T-cell (primary cell): ENCODE data around the gene ZFHX3. TPM values are rescaled to one million over a fixed set of nuclear protein-coding genes. Genes with fewer than 3 reads are reported as not detected.

Source experiments
- ATAC-seq, 4 experiments: fragments of 200-7000 bp in 3 of 4; fragments of 150-1000 bp in 1 of 4; cut with Tn5 transposase; replicated peaks in 1 of 4; 1 replicate in 3 of 4; 2 replicates in 1 of 4; pipeline ENCODE4 v1.10.0; 2021; ENCODE audit warnings: moderate library complexity in 3 of 4, mild to moderate bottlenecking in 2 of 4, moderate number of reproducible peaks in 1 of 4
- CTCF ChIA-PET, 2 donors: fragments of 300-600 bp; sonication (Branson Sonifier 250); formaldehyde crosslinking; loops; one replicate each; lab custom pipeline; 2022; ENCODE audit warnings: antibody characterized with exemption in 2 of 2; lab: Charles Lee
- POLR2A ChIA-PET, 2 donors: fragments of 300-600 bp; sonication (Branson Sonifier 250); formaldehyde crosslinking; loops; one replicate each; lab custom pipeline; 2022; ENCODE audit warnings: antibody characterized with exemption in 2 of 2; lab: Charles Lee
- DNase-seq, 35 experiments: peaks; one replicate each; pipeline versions ENCODE4 v3.0.0 to v3.0.0-alpha.2; 2013 to 2023
- H3K27ac ChIP-seq: one replicate; pipeline ENCODE4 v1.5.1; 2013; ENCODE audit warnings: low read length
- H3K27me3 ChIP-seq, 2 experiments: replicated peaks in 1 of 2; 1 replicate in 1 of 2; 2 replicates in 1 of 2; pipeline versions ENCODE4 v1.6.1 to v1.7.0; 2013; ENCODE audit warnings: low read length in 1 of 2, mixed read lengths in 1 of 2; ENCODE audit not compliant: control insufficient read depth in 2 of 2, insufficient read depth in 2 of 2; ENCODE audit errors: extremely low read depth in 1 of 2
- H3K36me3 ChIP-seq, 2 donors: 1 replicate in 1 of 2; 2 replicates in 1 of 2; pipeline versions ENCODE4 v1.6.1 to v1.7.0; 2013; ENCODE audit warnings: low read length in 1 of 2; ENCODE audit not compliant: control insufficient read depth in 2 of 2, insufficient read depth in 1 of 2; ENCODE audit errors: extremely low read depth in 1 of 2
- H3K4me1 ChIP-seq, 2 experiments: 1 replicate in 1 of 2; 2 replicates in 1 of 2; pipeline versions ENCODE4 v1.6.1 to v1.7.0; 2013; ENCODE audit warnings: low read length in 2 of 2, mixed read lengths in 1 of 2; ENCODE audit not compliant: insufficient read depth in 2 of 2, control insufficient read depth in 1 of 2; ENCODE audit errors: extremely low read depth in 1 of 2
- H3K4me3 ChIP-seq, 2 donors: 1 replicate in 1 of 2; 2 replicates in 1 of 2; pipeline versions ENCODE4 v1.5.1 to v1.7.0; 2013; ENCODE audit warnings: mild to moderate bottlenecking in 2 of 2, low read length in 1 of 2, moderate library complexity in 1 of 2; ENCODE audit not compliant: control insufficient read depth in 1 of 2; ENCODE audit errors: extremely low read depth in 1 of 2
- H3K9me3 ChIP-seq: 2 replicates; pipeline ENCODE4 v1.7.0; 2013
- H3K27ac Mint-ChIP-seq, 2 donors: one replicate each; pipeline ENCODE4 v1.8.0; 2020 to 2021; ENCODE audit warnings: mild to moderate bottlenecking in 2 of 2, mixed read lengths in 2 of 2
- H3K27me3 Mint-ChIP-seq, 2 donors: one replicate each; pipeline ENCODE4 v1.8.0; 2021 to 2022; ENCODE audit warnings: mixed read lengths in 2 of 2
- H3K36me3 Mint-ChIP-seq: one replicate; pipeline ENCODE4 v1.8.0; 2021; ENCODE audit warnings: mixed read lengths
- H3K4me1 Mint-ChIP-seq, 3 donors: one replicate each; pipeline ENCODE4 v1.8.0; 2020 to 2022; ENCODE audit warnings: mixed read lengths in 3 of 3, mild to moderate bottlenecking in 1 of 3
- H3K4me3 Mint-ChIP-seq, 3 donors: one replicate each; pipeline ENCODE4 v1.8.0; 2020 to 2022; ENCODE audit warnings: mild to moderate bottlenecking in 3 of 3, mixed read lengths in 3 of 3, moderate library complexity in 3 of 3
- H3K9me3 Mint-ChIP-seq, 3 donors: one replicate each; pipeline ENCODE4 v1.8.0; 2020 to 2022; ENCODE audit warnings: mixed read lengths in 3 of 3
- WGBS: methylation state at CpG from one replicate; pipeline ENCODE4 v1.1.5; 2013; ENCODE audit warnings: missing lambda C conversion rate; ENCODE audit not compliant: insufficient coverage; 5-methylcytosine and 5-hydroxymethylcytosine counted together
- total RNA-seq, 35 experiments: library from RNA in 6 of 35; stranded (reverse) in 6 of 35; fragments of 120-200 nt in 1 of 35; gene quantifications; one replicate each; pipeline versions ENCODE4 v1.2.1 to v1.2.4 and lab custom pipeline; 2013 to 2026

Gene ZFHX3
- total RNA-seq, 5 donors from 2014 or later (not counting 1 experiment from before 2014, with no cell fraction given) = 0.35 to 2.1 (median 1.0) TPM

GRCh38 chr16:72952811-72953271, 95.1 kb downstream of the ZFHX3 start:
- ChIA-PET POLR2A (no interaction called here), CTCF (no interaction called here)
- no peaks in the 10 kb centered on the region for H3K9me3 ChIP-seq
- Mint-ChIP-seq H3K4me1 (no peaks in the 10 kb centered on the region), H3K27me3 (no peaks in the 10 kb centered on the region), H3K27ac (no peak overlapping the region), H3K4me3 (no peak overlapping the region), H3K36me3 (no peaks in the 10 kb centered on the region), H3K9me3 (peaks cover 0 to 3% (median 3%) of the 10 kb centered on the region in 3 donors)
- ATAC-seq (no peak), DNase-seq (no peak)
- H3K27me3 ChIP-seq = no peaks in the 10 kb centered on the region
- no peaks in the 10 kb centered on the region for H3K4me1 ChIP-seq
- no peak overlapping the region for H3K4me3 ChIP-seq
- H3K27ac ChIP-seq = no peak overlapping the region
- 44% methylated on average over 4 of the region's 9 CpGs for WGBS
- H3K36me3 ChIP-seq = no peaks in the 10 kb centered on the region

- Mint-ChIP-seq H3K9me3 (peaks cover 0 to 3% (median 3%) of the 10 kb centered on the region in 3 donors), H3K27me3 (no peaks in the 10 kb centered on the region), H3K27ac (no peak overlapping the region), H3K4me3 (no peak overlapping the region), H3K36me3 (no peaks in the 10 kb centered on the region), H3K4me1 (no peaks in the 10 kb centered on the region)
- 94% methylated on average over 8 of the region's 10 CpGs for WGBS
- POLR2A ChIA-PET = no interaction called here
- Histone ChIP-seq H3K27me3 (no peaks in the 10 kb centered on the region), H3K4me3 (no peak overlapping the region), H3K9me3 (no peaks in the 10 kb centered on the region), H3K36me3 (no peaks in the 10 kb centered on the region), H3K27ac (no peak overlapping the region), H3K4me1 (no peaks in the 10 kb centered on the region)
- ATAC-seq (no peak), DNase-seq (no peak)
- CTCF ChIA-PET = no interaction called here
These were observed 95.5 kb downstream of the ZFHX3 start for GRCh38 chr16:72952404-72952803.

GRCh38 chr16:72951916-72952315, 96.0 kb downstream of the ZFHX3 start:
- ATAC-seq = no peak
- H3K27ac Mint-ChIP-seq = no peak overlapping the region
- no peak overlapping the region for H3K4me3 Mint-ChIP-seq
- Histone ChIP-seq H3K4me3 (no peak overlapping the region), H3K27me3 (no peaks in the 10 kb centered on the region), H3K27ac (no peak overlapping the region), H3K4me1 (no peaks in the 10 kb centered on the region), H3K36me3 (no peaks in the 10 kb centered on the region), H3K9me3 (no peaks in the 10 kb centered on the region)
- no peaks in the 10 kb centered on the region for H3K4me1 Mint-ChIP-seq
- peaks cover 0 to 3% (median 0%) of the 10 kb centered on the region in 3 donors for H3K9me3 Mint-ChIP-seq
- ChIA-PET CTCF (no interaction called here), POLR2A (no interaction called here)
- DNase-seq = no peak
- H3K27me3 Mint-ChIP-seq = no peaks in the 10 kb centered on the region
- WGBS = 100% methylated on average over 1 of the region's 3 CpGs
- no peaks in the 10 kb centered on the region for H3K36me3 Mint-ChIP-seq

GRCh38 chr16:72950669-72951068, 97.3 kb downstream of the ZFHX3 start:
- ATAC-seq (no peak), DNase-seq (no peak)
- Mint-ChIP-seq H3K36me3 (no peaks in the 10 kb centered on the region), H3K9me3 (peaks cover 0 to under 1% (median 0%) of the 10 kb centered on the region in 3 donors), H3K4me1 (no peaks in the 10 kb centered on the region), H3K27ac (no peak overlapping the region), H3K4me3 (no peak overlapping the region), H3K27me3 (no peaks in the 10 kb centered on the region)
- ChIA-PET CTCF (no interaction called here), POLR2A (no interaction called here)
- H3K27me3 ChIP-seq = no peaks in the 10 kb centered on the region
- H3K27ac ChIP-seq = no peak overlapping the region
- no peaks in the 10 kb centered on the region for H3K4me1 ChIP-seq
- H3K4me3 ChIP-seq = no peak overlapping the region
- H3K9me3 ChIP-seq = no peaks in the 10 kb centered on the region
- WGBS = 95% methylated on average over 18 of the region's 20 CpGs
- no peaks in the 10 kb centered on the region for H3K36me3 ChIP-seq

GRCh38 chr16:72948238-72948829, 99.6 kb downstream of the ZFHX3 start:
- H3K4me3 Mint-ChIP-seq = no peak overlapping the region
- Histone ChIP-seq H3K4me3 (no peak overlapping the region), H3K9me3 (no peaks in the 10 kb centered on the region), H3K27me3 (no peaks in the 10 kb centered on the region), H3K4me1 (no peaks in the 10 kb centered on the region), H3K27ac (no peak overlapping the region), H3K36me3 (no peaks in the 10 kb centered on the region)
- H3K36me3 Mint-ChIP-seq = no peaks in the 10 kb centered on the region
- POLR2A ChIA-PET = no interaction called here
- no peaks in the 10 kb centered on the region for H3K9me3 Mint-ChIP-seq
- CTCF ChIA-PET = interaction anchor here in 1 of 2 donors (0.5 kb wide), 1 partner anchor 26 kb away, joined by 3 read pairs; no protein-coding TSS in a partner anchor
- H3K27ac Mint-ChIP-seq = no peak overlapping the region
- ATAC-seq (no peak), DNase-seq (no peak)
- WGBS = 85% methylated on average over 17 of the region's 17 CpGs
- H3K27me3 Mint-ChIP-seq = no peaks in the 10 kb centered on the region
- H3K4me1 Mint-ChIP-seq = no peaks in the 10 kb centered on the region

GRCh38 chr16:72947379-72948237, 100.3 kb downstream of the ZFHX3 start:
- no peaks in the 10 kb centered on the region for H3K4me1 Mint-ChIP-seq
- no peaks in the 10 kb centered on the region for H3K9me3 Mint-ChIP-seq
- no peak for ATAC-seq
- Histone ChIP-seq H3K4me1 (no peaks in the 10 kb centered on the region), H3K27me3 (no peaks in the 10 kb centered on the region), H3K9me3 (no peaks in the 10 kb centered on the region), H3K4me3 (no peak overlapping the region), H3K27ac (no peak overlapping the region), H3K36me3 (no peaks in the 10 kb centered on the region)
- DNase-seq = no peak
- WGBS = 94% methylated on average over 16 of the region's 26 CpGs
- ChIA-PET CTCF (interaction anchor here in 1 of 2 donors (0.5 kb wide), 1 partner anchor 27 kb away, joined by 3 read pairs; no protein-coding TSS in a partner anchor), POLR2A (no interaction called here)
- no peak overlapping the region for H3K4me3 Mint-ChIP-seq
- H3K36me3 Mint-ChIP-seq = no peaks in the 10 kb centered on the region
- H3K27ac Mint-ChIP-seq = no peak overlapping the region
- H3K27me3 Mint-ChIP-seq = no peaks in the 10 kb centered on the region
